Panc1 (cell line): Measurements from ENCODE around the gene ZDBF2. TPM values are rescaled to one million over a fixed set of nuclear protein-coding genes. Genes with fewer than 3 reads are reported as not detected.

Experiments used
- ATAC-seq: fragments of 200-7000 bp; cut with Tn5 transposase; 2 replicates; pipeline ENCODE4 v1.9.1; 2020; ENCODE audit warnings: mild to moderate bottlenecking, moderate library complexity
- BruUV-seq: library from RNA; stranded (reverse); fragments of 400-500 nt; replicated peaks from 2 replicates; lab custom pipeline; 2021; lab: Mats Ljungman, UMichigan
- CTCF ChIA-PET: fragments of 300-600 bp; sonication (Branson Sonifier 250); formaldehyde crosslinking; loops from one replicate; lab custom pipeline; 2022; ENCODE audit warnings: antibody characterized with exemption; lab: Charles Lee
- POLR2A ChIA-PET: fragments of 300-600 bp; sonication (Branson Sonifier 250); formaldehyde crosslinking; loops from one replicate; lab custom pipeline; 2022; ENCODE audit warnings: antibody characterized with exemption; lab: Charles Lee
- DNase-seq: peaks from one replicate; pipeline ENCODE4 v3.0.0-alpha.2; 2010; ENCODE audit warnings: low read depth, low spot score
- H3K27ac ChIP-seq: 2 replicates; pipeline ENCODE4 v1.5.1; 2011; ENCODE audit warnings: mild to moderate bottlenecking, low read length, inconsistent platforms
- H3K27me3 ChIP-seq: fragments of 200-500 bp; sonication (Bioruptor generic); 2 replicates; pipeline ENCODE4 v1.6.0; 2014; ENCODE audit warnings: low read length, inconsistent platforms; ENCODE audit not compliant: control insufficient read depth, insufficient read depth
- H3K36me3 ChIP-seq: fragments of 200-500 bp; sonication (Bioruptor generic); 2 replicates; pipeline ENCODE4 v1.5.1; 2014; ENCODE audit warnings: inconsistent platforms, mild to moderate bottlenecking, low read length, moderate library complexity; ENCODE audit not compliant: control insufficient read depth, insufficient read depth
- H3K4me1 ChIP-seq: 2 replicates; pipeline ENCODE4 v1.5.1; 2011; ENCODE audit warnings: inconsistent platforms, mild to moderate bottlenecking, low read length, moderate library complexity; ENCODE audit not compliant: control insufficient read depth, insufficient read depth
- H3K4me3 ChIP-seq, 2 experiments: 2 replicates each; pipeline ENCODE4 v1.5.1; 2011 to 2012; ENCODE audit warnings: low read depth in 2 of 2, low read length in 2 of 2, mild to moderate bottlenecking in 2 of 2, inconsistent platforms in 1 of 2, moderate library complexity in 1 of 2
- H3K9me3 ChIP-seq: fragments of 200-500 bp; sonication (Bioruptor generic); 2 replicates; pipeline ENCODE4 v1.5.1; 2014; ENCODE audit warnings: low read depth, mild to moderate bottlenecking, inconsistent platforms, low read length, moderate library complexity; ENCODE audit not compliant: control insufficient read depth, insufficient read depth
- POLR2AphosphoS5 ChIP-seq: IDR thresholded peaks from 2 replicates; pipeline ENCODE4 v1.6.1; 2012; ENCODE audit warnings: mild to moderate bottlenecking, low read depth, low read length, moderate library complexity
- SIN3A ChIP-seq: IDR thresholded peaks from 2 replicates; pipeline ENCODE4 v1.6.1; 2012; ENCODE audit warnings: low read depth, mild to moderate bottlenecking, low read length, moderate library complexity, borderline replicate concordance; ENCODE audit not compliant: insufficient read depth
- TCF7L2 ChIP-seq: IDR thresholded peaks from 2 replicates; pipeline ENCODE4 v1.6.1; 2011; ENCODE audit warnings: mild to moderate bottlenecking, low read depth, low read length, inconsistent platforms
- in situ Hi-C: cut with HindIII; loops from 2 replicates; pipeline ENCODE4 v1.10.0; 2016; ENCODE audit warnings: low sequenced_read_pairs, low pct_unique_long_range_greater_than_20kb
- intact Hi-C: fragments of 100-400 bp; cut with micrococcal nuclease; formaldehyde crosslinking; loops from one replicate; pipeline ENCODE4 v1.10.0; 2022; ENCODE audit not compliant: unreplicated experiment
- total RNA-seq: library from RNA; stranded (reverse); gene quantifications from one replicate; pipeline ENCODE4 v1.2.1, GENCODE V29; 2021; ENCODE audit not compliant: unreplicated experiment
- TF ChIP-seq, protein P1 (sequence below): fragments of 450-650 bp; IDR thresholded peaks from 2 replicates; pipeline ENCODE4 v1.5.1; 2017; ENCODE audit warnings: mild to moderate bottlenecking
- TF ChIP-seq, protein P2 (sequence below), 2 experiments: IDR thresholded peaks; 2 replicates each; pipeline ENCODE4 v1.6.1; 2011 to 2012; ENCODE audit warnings: low read depth in 2 of 2, control low read depth in 1 of 2, low read length in 1 of 2, mild to moderate bottlenecking in 1 of 2, moderate library complexity in 1 of 2; ENCODE audit not compliant: insufficient read depth in 1 of 2

ZDBF2 gene
- total RNA-seq, 1 experiment from 2014 or later: 4.2 TPM

- H3K27me3 ChIP-seq: peaks cover 22% of the 10 kb centered on the region
- H3K27ac ChIP-seq: no peak overlapping the region
- BruUV-seq: no TSS peak
- ATAC-seq (no peak), DNase-seq (no peak)
- TF ChIP-seq, protein P1, sequence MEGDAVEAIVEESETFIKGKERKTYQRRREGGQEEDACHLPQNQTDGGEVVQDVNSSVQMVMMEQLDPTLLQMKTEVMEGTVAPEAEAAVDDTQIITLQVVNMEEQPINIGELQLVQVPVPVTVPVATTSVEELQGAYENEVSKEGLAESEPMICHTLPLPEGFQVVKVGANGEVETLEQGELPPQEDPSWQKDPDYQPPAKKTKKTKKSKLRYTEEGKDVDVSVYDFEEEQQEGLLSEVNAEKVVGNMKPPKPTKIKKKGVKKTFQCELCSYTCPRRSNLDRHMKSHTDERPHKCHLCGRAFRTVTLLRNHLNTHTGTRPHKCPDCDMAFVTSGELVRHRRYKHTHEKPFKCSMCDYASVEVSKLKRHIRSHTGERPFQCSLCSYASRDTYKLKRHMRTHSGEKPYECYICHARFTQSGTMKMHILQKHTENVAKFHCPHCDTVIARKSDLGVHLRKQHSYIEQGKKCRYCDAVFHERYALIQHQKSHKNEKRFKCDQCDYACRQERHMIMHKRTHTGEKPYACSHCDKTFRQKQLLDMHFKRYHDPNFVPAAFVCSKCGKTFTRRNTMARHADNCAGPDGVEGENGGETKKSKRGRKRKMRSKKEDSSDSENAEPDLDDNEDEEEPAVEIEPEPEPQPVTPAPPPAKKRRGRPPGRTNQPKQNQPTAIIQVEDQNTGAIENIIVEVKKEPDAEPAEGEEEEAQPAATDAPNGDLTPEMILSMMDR: no peak
- TF ChIP-seq POLR2AphosphoS5: no peak
- TF ChIP-seq TCF7L2: no peak
- TF ChIP-seq, protein P2, sequence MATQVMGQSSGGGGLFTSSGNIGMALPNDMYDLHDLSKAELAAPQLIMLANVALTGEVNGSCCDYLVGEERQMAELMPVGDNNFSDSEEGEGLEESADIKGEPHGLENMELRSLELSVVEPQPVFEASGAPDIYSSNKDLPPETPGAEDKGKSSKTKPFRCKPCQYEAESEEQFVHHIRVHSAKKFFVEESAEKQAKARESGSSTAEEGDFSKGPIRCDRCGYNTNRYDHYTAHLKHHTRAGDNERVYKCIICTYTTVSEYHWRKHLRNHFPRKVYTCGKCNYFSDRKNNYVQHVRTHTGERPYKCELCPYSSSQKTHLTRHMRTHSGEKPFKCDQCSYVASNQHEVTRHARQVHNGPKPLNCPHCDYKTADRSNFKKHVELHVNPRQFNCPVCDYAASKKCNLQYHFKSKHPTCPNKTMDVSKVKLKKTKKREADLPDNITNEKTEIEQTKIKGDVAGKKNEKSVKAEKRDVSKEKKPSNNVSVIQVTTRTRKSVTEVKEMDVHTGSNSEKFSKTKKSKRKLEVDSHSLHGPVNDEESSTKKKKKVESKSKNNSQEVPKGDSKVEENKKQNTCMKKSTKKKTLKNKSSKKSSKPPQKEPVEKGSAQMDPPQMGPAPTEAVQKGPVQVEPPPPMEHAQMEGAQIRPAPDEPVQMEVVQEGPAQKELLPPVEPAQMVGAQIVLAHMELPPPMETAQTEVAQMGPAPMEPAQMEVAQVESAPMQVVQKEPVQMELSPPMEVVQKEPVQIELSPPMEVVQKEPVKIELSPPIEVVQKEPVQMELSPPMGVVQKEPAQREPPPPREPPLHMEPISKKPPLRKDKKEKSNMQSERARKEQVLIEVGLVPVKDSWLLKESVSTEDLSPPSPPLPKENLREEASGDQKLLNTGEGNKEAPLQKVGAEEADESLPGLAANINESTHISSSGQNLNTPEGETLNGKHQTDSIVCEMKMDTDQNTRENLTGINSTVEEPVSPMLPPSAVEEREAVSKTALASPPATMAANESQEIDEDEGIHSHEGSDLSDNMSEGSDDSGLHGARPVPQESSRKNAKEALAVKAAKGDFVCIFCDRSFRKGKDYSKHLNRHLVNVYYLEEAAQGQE (IDR thresholded peaks at IDR 0.05; ENCODE audit: insufficient read depth in 1 of 2, low read depth in 2 of 2, low read length in 1 of 2): no peak
- TF ChIP-seq SIN3A: no peak
- POLR2A ChIA-PET: no interaction called here
- in situ Hi-C loops (no loop called here), intact Hi-C loops (loop anchor here (5.0 kb wide), 1 partner anchor 102 kb away; no protein-coding TSS in a partner anchor)
- CTCF ChIA-PET: no interaction called here
- no peaks in the 10 kb centered on the region for H3K36me3 ChIP-seq
- no peaks in the 10 kb centered on the region for H3K4me1 ChIP-seq
- H3K4me3 ChIP-seq: no peak overlapping the region
- no peaks in the 10 kb centered on the region for H3K9me3 ChIP-seq
Observed at GRCh38 chr2:206263959-206264603, 10.4 kb upstream of the ZDBF2 start.

DNA sequence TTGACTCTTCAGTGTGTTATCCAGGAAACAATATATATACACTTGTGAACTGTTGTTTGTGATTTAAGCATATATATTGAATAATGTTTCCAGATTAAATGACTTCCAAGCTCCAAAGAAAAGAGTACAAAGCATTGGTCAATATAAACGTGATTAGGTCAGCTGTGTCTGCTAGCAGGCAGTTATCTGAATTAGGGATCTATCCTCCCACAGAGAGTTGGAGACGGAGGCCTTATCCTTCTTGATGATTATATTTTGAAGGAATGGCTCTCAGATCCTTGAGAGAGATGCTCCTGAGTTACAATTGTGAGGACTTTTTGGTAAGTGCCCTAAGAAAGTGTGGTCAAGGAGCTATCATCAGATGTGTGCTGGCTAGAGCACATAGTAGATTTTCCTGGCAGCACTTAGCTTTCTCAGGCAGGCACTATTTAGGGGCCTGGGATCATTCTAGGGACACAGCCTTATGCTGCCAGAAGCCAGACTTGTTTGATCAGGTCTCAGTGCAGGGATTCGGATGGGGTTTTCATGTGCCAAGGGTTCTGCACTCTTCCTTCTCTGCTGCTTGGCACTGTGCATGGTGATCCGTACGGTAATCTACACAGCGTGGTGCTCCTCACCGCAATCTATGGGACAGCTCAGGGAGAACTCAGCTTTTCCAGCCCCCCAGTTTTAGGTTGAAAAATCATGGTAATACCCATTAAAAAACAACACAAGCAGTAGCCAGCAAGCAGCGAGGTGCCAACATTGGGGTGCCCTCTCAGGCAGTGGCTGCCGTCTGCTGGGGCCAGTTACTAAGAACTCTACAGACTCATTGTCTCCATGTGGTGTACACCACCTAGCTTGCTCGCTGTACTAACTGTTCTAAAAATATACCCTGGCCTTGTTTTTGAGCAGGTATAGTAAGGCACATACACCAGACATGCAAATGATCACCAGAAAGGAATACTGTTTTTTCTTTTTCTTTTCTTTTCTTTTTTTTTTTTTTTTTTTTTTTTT lies 8.0 kb upstream of the ZDBF2 start:
- CTCF ChIA-PET: no interaction called here
- H3K4me3 ChIP-seq: no peak overlapping the region
- ATAC-seq (no peak), DNase-seq (no peak)
- H3K36me3 ChIP-seq: no peaks in the 10 kb centered on the region
- intact Hi-C loops: no loop called here
- POLR2A ChIA-PET: no interaction called here
- BruUV-seq: no TSS peak
- peaks cover 22% of the 10 kb centered on the region for H3K27me3 ChIP-seq
- no peaks in the 10 kb centered on the region for H3K4me1 ChIP-seq
- in situ Hi-C loops: no loop called here
- H3K9me3 ChIP-seq: no peaks in the 10 kb centered on the region
- TF ChIP-seq, protein P1: no peak
- TF ChIP-seq TCF7L2 (no peak), POLR2AphosphoS5 (no peak), SIN3A (no peak)
- TF ChIP-seq, protein P2 (IDR thresholded peaks at IDR 0.05; ENCODE audit: insufficient read depth in 1 of 2, low read depth in 2 of 2, low read length in 1 of 2): no peak
- H3K27ac ChIP-seq: no peak overlapping the region
